Stimulated activated CD8-positive, alpha-beta memory T cell treated with anti-CD3 and anti-CD28 coated beads, Interleukin-7, amount 100 ng/mL, for 4 hours (primary cell): Measurements from ENCODE around the gene ETDA.
A peak's percentile ranks its signal among the peaks of the same experiment; 100 is the strongest.
"Not testable (repeated sequence)": the region's sequence is repeated elsewhere in the genome, so short reads cannot be mapped to it uniquely, and the experiment has no call there.

Source experiments
- DNase-seq, 2 donors: peaks; one replicate each; pipeline ENCODE4 v3.0.0-alpha.2; 2020; ENCODE audit warnings: low read depth in 2 of 2

ETDA gene

GRCh38 chrX:135252011-135252518 is at the start of gene ETDA:
Gene ETDA (plus strand): TSS chrX:135252061. CDS start chrX:135253277, 1,216 bp downstream.
- DNase-seq: not testable (repeated sequence)

- not testable (repeated sequence) for DNase-seq
Observed at GRCh38 chrX:135206427-135206826, 45.4 kb upstream of the ETDA start.

DNA sequence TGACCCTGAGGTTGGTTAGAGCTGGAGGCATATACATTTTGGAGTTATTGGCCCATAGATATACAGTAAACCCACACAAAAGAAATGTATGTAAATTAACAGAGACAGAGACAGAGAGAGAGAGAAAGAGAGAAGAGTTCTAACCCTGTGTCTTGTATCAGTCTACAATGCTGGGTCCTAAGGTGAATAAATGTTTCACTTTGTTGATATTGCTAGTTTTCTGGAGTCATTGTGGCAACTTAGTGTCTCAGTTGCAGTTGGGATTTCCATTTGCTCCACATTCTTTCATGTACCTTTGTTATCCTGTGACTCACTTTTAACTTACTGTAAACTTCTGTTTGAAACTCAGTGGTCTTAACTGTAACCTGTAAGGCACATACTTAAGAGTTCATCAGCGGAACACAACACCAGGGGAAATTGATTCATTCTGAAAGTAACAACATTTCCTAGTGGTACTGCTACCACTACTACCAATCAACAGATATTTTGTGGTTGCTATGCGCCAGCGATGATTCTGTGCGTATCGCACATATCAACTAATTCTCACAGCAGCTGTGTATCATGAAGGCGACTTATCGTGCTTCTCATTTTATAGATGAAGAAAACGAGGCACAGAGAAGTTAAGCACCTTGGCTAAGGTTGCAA is 38.5 kb upstream of the ETDA start:
- no peak for DNase-seq

DNA sequence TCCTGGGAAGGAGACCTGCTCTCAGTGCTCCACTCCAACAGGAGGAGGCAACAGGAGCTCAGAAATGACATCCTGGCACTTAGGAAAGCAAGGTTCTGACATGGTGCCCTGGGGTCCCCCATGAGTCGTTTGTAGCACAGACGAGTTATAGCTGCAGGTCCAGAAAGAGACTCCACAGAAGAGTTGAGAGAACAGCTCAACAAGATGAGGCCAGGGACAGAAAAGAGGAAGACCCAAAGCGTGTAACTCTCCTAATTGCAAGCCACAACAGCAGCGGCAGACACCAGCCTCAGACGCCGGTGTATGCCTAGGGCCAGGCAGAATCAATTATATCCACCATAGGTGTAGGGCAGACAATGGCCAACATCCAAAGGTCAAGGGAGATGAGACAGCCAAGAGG is 5.9 kb upstream of the ETDA start:
- not testable (repeated sequence) for DNase-seq

DNA sequence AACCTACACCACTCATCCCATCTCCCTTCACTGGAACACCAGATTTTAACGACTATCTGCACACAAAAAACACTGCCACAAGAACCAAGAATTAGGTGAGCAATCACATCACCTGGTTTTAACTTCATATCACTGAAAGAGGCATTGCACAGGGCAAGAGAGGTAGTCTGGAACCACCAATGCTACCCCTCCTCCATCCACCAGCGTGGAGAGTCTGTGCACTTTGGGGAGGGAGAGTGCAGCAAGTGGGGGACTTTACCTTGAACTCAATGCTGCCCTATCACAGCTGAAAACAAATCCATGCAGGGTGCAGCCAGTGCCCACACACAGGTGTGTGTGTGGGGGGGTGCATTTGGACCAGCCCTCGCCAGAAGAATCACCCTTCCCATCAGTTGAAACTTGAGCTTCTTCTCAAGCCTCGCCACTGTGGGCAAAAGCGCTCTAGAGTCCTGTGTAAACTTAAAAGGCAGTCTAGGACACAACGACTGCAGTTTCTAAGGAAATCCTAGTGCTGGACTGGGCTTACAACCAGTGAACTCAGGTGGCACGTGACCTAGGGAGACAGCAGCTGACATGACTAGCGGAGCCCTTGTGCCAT is 4.3 kb downstream of the ETDA start:
- DNase-seq: not testable (repeated sequence)

GRCh38 chrX:135256923-135257322 is 5.1 kb downstream of the ETDA start:
- DNase-seq: no peak

DNA sequence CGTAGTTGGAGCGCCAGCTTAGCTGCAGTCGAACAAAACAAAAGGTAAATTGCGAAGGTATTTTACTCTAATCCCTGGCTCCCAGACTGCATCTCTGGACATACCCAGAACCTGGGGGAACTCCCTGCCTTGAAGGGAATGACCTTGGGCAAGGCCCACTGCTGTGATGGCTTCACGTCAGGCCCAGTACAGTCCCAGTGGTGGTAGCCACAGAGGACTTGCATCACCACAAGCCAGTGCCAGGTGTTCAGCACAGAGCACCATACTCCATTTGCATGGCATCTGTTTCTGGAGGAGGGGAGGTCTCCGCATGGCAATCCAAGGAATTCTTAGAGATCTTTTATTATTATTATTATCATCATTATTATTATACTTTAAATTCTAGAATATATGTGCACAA is 5.6 kb downstream of the ETDA start:
- no peak for DNase-seq

DNA sequence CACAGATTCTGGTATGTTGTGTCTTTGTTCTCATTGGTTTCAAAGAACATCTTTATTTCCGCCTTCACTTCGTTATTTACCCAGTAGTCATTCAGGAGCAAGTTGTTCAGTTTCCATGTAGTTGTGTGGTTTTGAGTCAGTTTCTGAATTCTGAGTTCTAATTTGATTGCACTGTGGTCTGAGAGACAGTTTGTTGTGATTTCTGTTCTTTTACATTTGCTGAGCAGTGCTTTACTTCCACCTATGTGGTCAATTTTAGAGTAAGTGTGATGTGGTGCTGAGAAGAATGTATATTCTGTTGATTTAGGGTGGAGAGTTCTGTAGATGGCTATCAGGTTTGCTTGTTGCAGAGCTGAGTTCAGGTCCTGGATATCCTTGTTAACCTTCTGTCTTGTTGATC is 9.1 kb downstream of the ETDA start:
- DNase-seq: not testable (repeated sequence)

- DNase-seq: not testable (repeated sequence)
Observed at GRCh38 chrX:135263376-135263775, 11.5 kb downstream of the ETDA start.

DNA sequence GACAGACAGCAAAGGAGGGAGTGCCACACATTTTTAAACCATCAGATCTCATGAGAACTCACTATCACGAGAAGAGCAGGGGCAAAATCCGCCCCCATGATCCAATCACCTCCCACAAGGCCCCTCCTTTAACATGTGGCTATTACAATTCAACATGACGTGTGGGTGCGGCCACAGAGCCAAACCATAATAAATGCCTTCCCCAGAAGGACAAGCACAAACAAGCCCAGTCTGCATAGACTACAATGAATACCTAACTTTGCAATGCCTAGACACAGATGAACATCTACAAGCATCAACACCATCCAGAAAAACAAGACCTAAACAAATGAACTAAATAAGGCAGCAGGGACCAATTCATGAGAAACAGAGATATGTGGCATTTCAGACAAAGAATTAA is 12.3 kb downstream of the ETDA start:
- no peak for DNase-seq

DNA sequence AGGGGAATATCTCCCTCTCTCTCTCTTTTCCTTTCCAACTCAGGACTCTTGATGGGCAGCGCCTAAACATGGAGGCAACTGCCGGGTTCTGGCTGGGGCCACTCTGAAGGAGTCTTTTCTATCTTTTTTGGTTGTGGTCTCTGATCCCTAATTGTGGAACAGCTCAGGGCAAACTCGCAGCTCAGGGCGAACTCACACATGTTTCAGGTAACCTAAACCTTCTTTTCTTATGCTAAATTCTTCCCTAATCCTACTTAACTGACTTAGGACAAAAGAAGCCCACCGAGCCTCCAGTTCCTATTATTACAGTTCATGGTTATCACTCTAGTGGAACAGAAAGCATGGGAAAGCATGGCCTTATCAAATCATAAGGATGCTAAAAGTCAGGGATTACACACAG is 21.3 kb downstream of the ETDA start:
- no peak for DNase-seq

GRCh38 chrX:135275973-135276372 is 24.1 kb downstream of the ETDA start:
- DNase-seq: no peak

DNA sequence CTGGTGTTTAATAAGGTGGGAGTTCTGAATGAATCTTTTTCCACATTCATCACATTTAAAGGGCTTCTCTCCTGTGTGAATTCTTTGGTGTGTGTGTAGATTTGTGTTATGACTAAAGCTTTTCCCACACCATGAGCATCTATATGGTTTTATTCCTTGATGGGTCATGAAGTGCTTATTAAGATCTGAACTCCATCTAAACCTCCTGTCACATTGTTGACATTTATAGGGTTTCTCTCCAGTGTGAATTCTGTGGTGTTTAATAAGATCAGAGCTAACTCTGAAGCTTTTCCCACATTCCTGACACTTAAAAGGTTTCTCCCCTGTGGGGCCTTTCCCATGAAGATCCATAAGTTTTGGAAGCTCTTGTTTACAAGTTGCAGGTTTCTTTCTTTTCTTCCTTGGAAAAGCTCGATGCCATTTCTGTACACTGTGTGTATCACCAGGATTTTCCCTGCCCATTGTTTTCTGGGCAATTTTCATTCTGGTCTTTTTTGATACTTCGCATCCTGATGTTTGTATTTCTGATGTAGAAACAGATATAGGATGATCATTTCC is 35.5 kb downstream of the ETDA start:
- DNase-seq: no peak

DNA sequence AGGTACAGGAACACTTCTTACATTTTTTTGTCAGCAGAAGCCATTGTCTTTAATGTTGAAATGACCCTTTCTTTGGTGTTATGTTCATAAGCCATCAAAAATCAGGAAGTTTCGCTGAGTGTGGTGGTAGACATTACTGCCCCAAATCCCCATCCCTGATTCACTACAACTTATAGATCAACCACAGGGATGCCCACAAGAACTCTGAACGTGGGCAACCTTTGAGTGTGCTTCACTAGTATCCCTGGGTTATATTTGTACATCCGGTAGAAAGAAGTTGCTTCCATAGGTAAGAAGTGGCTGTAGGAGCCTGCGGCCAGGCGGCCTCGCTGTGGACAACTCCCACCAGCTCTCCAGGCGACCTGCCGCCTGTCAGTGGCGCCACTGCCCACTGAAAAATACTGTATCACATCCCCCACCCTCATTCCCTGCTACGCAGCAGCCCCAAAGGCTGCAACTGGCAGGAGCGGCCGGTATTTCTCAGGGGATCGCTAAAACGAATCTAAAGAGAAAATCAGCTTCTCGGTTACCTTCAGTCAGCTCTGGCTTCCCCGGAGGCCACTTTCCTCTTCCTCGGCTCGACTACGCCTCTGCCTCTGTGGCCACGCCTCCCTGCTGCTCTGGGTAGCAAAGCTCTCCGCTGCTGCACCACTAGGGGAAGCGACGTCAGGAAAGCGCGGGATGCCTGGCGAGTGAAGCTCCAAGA is 43.5 kb downstream of the ETDA start:
- DNase-seq: peak; percentile 26 to 37

DNA sequence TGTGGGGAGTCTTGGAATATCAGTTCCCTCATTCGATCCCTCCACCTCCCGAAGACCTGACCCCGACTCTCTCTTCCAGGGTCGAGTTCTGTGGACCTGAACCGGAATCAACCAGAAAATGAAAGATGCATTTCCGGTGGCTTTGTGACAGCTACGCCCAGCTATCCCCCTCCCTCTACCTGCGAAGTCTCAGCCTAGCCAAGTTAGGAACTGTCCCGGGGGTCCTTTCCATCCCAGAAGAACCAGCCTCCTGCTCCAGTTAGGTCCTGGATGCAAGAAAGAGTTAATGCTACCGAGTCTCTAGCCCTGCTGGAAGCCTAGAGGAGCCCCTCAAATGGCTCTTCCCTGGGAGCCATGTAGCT is 44.1 kb downstream of the ETDA start:
- no peak for DNase-seq

- DNase-seq: no peak
Observed at GRCh38 chrX:135302269-135302873, 50.5 kb downstream of the ETDA start.
